Vagina (tissue), 2 donors: Measurements from ENCODE around the gene NFIB. TPM values are rescaled to one million over a fixed set of nuclear protein-coding genes. Genes with fewer than 3 reads are reported as not detected.

Experiments used
- DNase-seq, 2 donors: peaks; one replicate each; pipeline ENCODE4 v3.0.0-alpha.2; 2017; ENCODE audit errors: extremely low spot score in 2 of 2
- H3K27ac ChIP-seq: fragments of 200-600 bp; sonication (generic); one replicate; pipeline ENCODE4 v1.5.1; 2019
- H3K27me3 ChIP-seq: fragments of 200-600 bp; sonication (generic); one replicate; pipeline ENCODE4 v1.5.1; 2019
- H3K36me3 ChIP-seq, 2 donors: fragments of 200-600 bp; sonication (generic); one replicate each; pipeline ENCODE4 v1.5.1; 2017 to 2019
- H3K4me1 ChIP-seq: fragments of 200-600 bp; sonication (generic); one replicate; pipeline ENCODE4 v1.5.1; 2019
- H3K4me3 ChIP-seq, 2 donors: fragments of 200-600 bp; sonication (generic); 1 replicate in 1 of 2; 2 replicates in 1 of 2; pipeline ENCODE4 v1.5.1; 2016 to 2019
- H3K9me3 ChIP-seq: fragments of 200-600 bp; sonication (generic); one replicate; pipeline ENCODE4 v1.5.1; 2019
- POLR2A ChIP-seq, 2 donors: fragments of 450-650 bp; IDR thresholded peaks; one replicate each; pipeline ENCODE4 v1.6.1; 2017; ENCODE audit warnings: antibody characterized with exemption in 2 of 2, mild to moderate bottlenecking in 2 of 2, moderate library complexity in 2 of 2
- POLR2AphosphoS5 ChIP-seq, 2 donors: sonication (generic); formaldehyde crosslinking; IDR thresholded peaks; one replicate each; pipeline ENCODE4 v1.9.0; 2017; ENCODE audit warnings: antibody characterized with exemption in 2 of 2, mild to moderate bottlenecking in 2 of 2, low read depth in 1 of 2; ENCODE audit not compliant: insufficient read depth in 1 of 2
- intact Hi-C: fragments of 100-400 bp; cut with DNase I; formaldehyde crosslinking; loops from one replicate; pipeline ENCODE4 v1.15.1; 2023
- total RNA-seq: library from RNA; depleted of rRNA; stranded (reverse); fragments of >200 nt; gene quantifications from one replicate; pipeline ENCODE4 v1.2.3, GENCODE V29; 2016
- TF ChIP-seq, protein P1 (sequence below), 3 experiments: fragments of 450-650 bp in 2 of 3; fragments of 200-600 bp in 1 of 3; sonication (generic) in 1 of 3; IDR thresholded peaks; one replicate each; pipeline ENCODE4 v1.5.1; 2017 to 2019; ENCODE audit warnings: antibody characterized with exemption in 3 of 3, mild to moderate bottlenecking in 2 of 3, moderate library complexity in 2 of 3

The NFIB gene
- total RNA-seq, 1 donor from 2014 or later = 73.4 TPM

GRCh38 chr9:14263707-14264483 is 50.0 kb downstream of the NFIB start:
- Histone ChIP-seq H3K27me3 (no peaks in the 10 kb centered on the region), H3K4me1 (peaks cover 24% of the 10 kb centered on the region), H3K4me3 (no peak overlapping the region), H3K27ac (no peak overlapping the region), H3K36me3 (no peaks in the 10 kb centered on the region), H3K9me3 (no peaks in the 10 kb centered on the region)
- intact Hi-C loops = no loop called here
- no peak for DNase-seq
- no peak for TF ChIP-seq POLR2AphosphoS5 (IDR thresholded peaks at IDR 0.05; ENCODE audit: insufficient read depth in 1 of 2, low read depth in 1 of 2)
- TF ChIP-seq, protein P1, sequence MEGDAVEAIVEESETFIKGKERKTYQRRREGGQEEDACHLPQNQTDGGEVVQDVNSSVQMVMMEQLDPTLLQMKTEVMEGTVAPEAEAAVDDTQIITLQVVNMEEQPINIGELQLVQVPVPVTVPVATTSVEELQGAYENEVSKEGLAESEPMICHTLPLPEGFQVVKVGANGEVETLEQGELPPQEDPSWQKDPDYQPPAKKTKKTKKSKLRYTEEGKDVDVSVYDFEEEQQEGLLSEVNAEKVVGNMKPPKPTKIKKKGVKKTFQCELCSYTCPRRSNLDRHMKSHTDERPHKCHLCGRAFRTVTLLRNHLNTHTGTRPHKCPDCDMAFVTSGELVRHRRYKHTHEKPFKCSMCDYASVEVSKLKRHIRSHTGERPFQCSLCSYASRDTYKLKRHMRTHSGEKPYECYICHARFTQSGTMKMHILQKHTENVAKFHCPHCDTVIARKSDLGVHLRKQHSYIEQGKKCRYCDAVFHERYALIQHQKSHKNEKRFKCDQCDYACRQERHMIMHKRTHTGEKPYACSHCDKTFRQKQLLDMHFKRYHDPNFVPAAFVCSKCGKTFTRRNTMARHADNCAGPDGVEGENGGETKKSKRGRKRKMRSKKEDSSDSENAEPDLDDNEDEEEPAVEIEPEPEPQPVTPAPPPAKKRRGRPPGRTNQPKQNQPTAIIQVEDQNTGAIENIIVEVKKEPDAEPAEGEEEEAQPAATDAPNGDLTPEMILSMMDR (IDR thresholded peaks at IDR 0.05) = no peak
- no peak for TF ChIP-seq POLR2A (IDR thresholded peaks at IDR 0.05)

- H3K4me1 ChIP-seq = peaks cover 34% of the 10 kb centered on the region
- no peak overlapping the region for H3K27ac ChIP-seq
- no peak overlapping the region for H3K4me3 ChIP-seq
- TF ChIP-seq POLR2A (IDR thresholded peaks at IDR 0.05) = no peak
- TF ChIP-seq, protein P1 (IDR thresholded peaks at IDR 0.05) = no peak
- TF ChIP-seq POLR2AphosphoS5 (IDR thresholded peaks at IDR 0.05; ENCODE audit: insufficient read depth in 1 of 2, low read depth in 1 of 2) = no peak
- DNase-seq = no peak
- no peaks in the 10 kb centered on the region for H3K9me3 ChIP-seq
- intact Hi-C loops = no loop called here
- H3K27me3 ChIP-seq = no peaks in the 10 kb centered on the region
- no peaks in the 10 kb centered on the region for H3K36me3 ChIP-seq
Observed at GRCh38 chr9:14262827-14263226, 51.1 kb downstream of the NFIB start.

- TF ChIP-seq, protein P1 (IDR thresholded peaks at IDR 0.05) = no peak
- TF ChIP-seq POLR2A (IDR thresholded peaks at IDR 0.05) (no peak), POLR2AphosphoS5 (IDR thresholded peaks at IDR 0.05; ENCODE audit: insufficient read depth in 1 of 2, low read depth in 1 of 2) (no peak)
- H3K4me3 ChIP-seq = no peak overlapping the region
- no peaks in the 10 kb centered on the region for H3K27me3 ChIP-seq
- peaks cover 46% of the 10 kb centered on the region for H3K4me1 ChIP-seq
- intact Hi-C loops = no loop called here
- H3K9me3 ChIP-seq = no peaks in the 10 kb centered on the region
- H3K27ac ChIP-seq = no peak overlapping the region
- no peak for DNase-seq
- H3K36me3 ChIP-seq = no peaks in the 10 kb centered on the region
Observed at GRCh38 chr9:14261616-14262015, 52.3 kb downstream of the NFIB start.

DNA sequence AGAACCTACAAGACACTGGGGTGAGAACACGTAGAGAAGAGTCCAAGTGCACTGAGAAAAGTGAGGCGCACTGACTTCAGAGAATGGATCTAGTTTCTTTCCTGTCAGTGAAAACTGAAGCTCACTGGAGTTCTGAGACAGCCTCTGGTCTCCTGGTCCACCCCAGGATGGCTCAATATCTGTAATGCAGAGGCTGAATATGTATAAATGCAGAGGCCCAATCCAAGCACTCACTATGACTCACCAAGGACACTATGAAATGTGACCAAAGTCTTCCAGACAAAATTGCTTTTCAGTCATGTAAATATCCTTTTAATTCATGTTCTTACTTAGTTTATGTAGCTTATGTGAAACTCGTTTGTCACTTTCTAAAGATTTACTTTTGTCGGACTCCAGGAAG is 53.8 kb downstream of the NFIB start:
- Histone ChIP-seq H3K27ac (no peak overlapping the region), H3K27me3 (no peaks in the 10 kb centered on the region), H3K4me3 (no peak overlapping the region), H3K4me1 (peaks cover 54% of the 10 kb centered on the region), H3K36me3 (no peaks in the 10 kb centered on the region), H3K9me3 (no peaks in the 10 kb centered on the region)
- intact Hi-C loops = no loop called here
- DNase-seq = no peak
- TF ChIP-seq POLR2AphosphoS5 (IDR thresholded peaks at IDR 0.05; ENCODE audit: insufficient read depth in 1 of 2, low read depth in 1 of 2) (no peak), POLR2A (IDR thresholded peaks at IDR 0.05) (no peak)
- TF ChIP-seq, protein P1 (IDR thresholded peaks at IDR 0.05) = no peak

GRCh38 chr9:14258660-14259239 is 55.2 kb downstream of the NFIB start:
- Histone ChIP-seq H3K9me3 (no peaks in the 10 kb centered on the region), H3K36me3 (no peaks in the 10 kb centered on the region), H3K27ac (no peak overlapping the region), H3K4me3 (no peak overlapping the region), H3K4me1 (peaks cover 54% of the 10 kb centered on the region), H3K27me3 (no peaks in the 10 kb centered on the region)
- DNase-seq = no peak
- intact Hi-C loops = no loop called here
- TF ChIP-seq, protein P1 (IDR thresholded peaks at IDR 0.05) = no peak
- TF ChIP-seq POLR2AphosphoS5 (IDR thresholded peaks at IDR 0.05; ENCODE audit: insufficient read depth in 1 of 2, low read depth in 1 of 2) (no peak), POLR2A (IDR thresholded peaks at IDR 0.05) (no peak)
